HepG2 (cell line): ENCODE results near the gene CCNJL. TPM values are rescaled to one million over a fixed set of nuclear protein-coding genes. Genes with fewer than 3 reads are reported as not detected.

Experiments
- ATAC-seq: fragments of 200-7000 bp; cut with Tn5 transposase; 3 replicates; pipeline ENCODE4 v1.9.1; 2020; ENCODE audit warnings: mild to moderate bottlenecking, moderate library complexity
- BruUV-seq: library from RNA; stranded (reverse); fragments of 400-500 nt; replicated peaks from 2 replicates; lab custom pipeline; 2021; lab: Mats Ljungman, UMichigan
- CTCF ChIA-PET: fragments of 300-600 bp; formaldehyde crosslinking; extraction: SDS; loops from one replicate; lab custom pipeline; 2021; ENCODE audit warnings: low total read pairs, inconsistent platforms, low intra/inter-chr PET ratio; lab: Yijun Ruan, JAX
- POLR2A ChIA-PET: fragments of 350-600 bp; sonication (Branson Sonifier 250); formaldehyde crosslinking; loops from one replicate; lab custom pipeline; 2020; ENCODE audit warnings: antibody characterized with exemption, inconsistent platforms; lab: Yijun Ruan, JAX
- DNase-seq: peaks from one replicate; pipeline ENCODE4 v3.0.0-alpha.2; 2015; ENCODE audit warnings: low spot score
- FAIRE-seq: peaks from 3 replicates; lab custom pipeline; 2011; peaks lifted over from hg19 to GRCh38; lab: Jason Lieb, UNC
- H2AFZ ChIP-seq: one replicate; pipeline ENCODE4 v1.6.1; 2011; ENCODE audit warnings: low read length, inconsistent platforms
- H3K27ac ChIP-seq: fragments of 300-600 bp; 3 replicates; pipeline ENCODE4 v1.8.0; 2011; ENCODE audit warnings: mixed run types, mild to moderate bottlenecking, mixed read lengths, low read length, inconsistent platforms; ENCODE audit not compliant: insufficient read depth; ENCODE audit errors: extremely low read length
- H3K27me3 ChIP-seq, 2 experiments: fragments of 200-600 bp in 1 of 2; 2 replicates in 1 of 2; 3 replicates in 1 of 2; pipeline versions ENCODE4 v1.6.0 to v1.8.0; 2011; ENCODE audit warnings: low read length in 2 of 2, mild to moderate bottlenecking in 2 of 2, moderate library complexity in 2 of 2, inconsistent platforms in 1 of 2; ENCODE audit not compliant: insufficient read depth in 2 of 2, control insufficient read depth in 1 of 2
- H3K36me3 ChIP-seq, 2 experiments: fragments of 200-600 bp in 1 of 2; replicated peaks in 1 of 2; 2 replicates in 1 of 2; 3 replicates in 1 of 2; pipeline versions ENCODE4 v1.5.1 to v1.8.0; 2011; ENCODE audit warnings: low read length in 2 of 2, inconsistent platforms in 1 of 2; ENCODE audit not compliant: insufficient read depth in 2 of 2, control insufficient read depth in 1 of 2
- H3K4me1 ChIP-seq: 2 replicates; pipeline ENCODE4 v1.5.1; 2012; ENCODE audit warnings: low read length, inconsistent platforms; ENCODE audit not compliant: insufficient read depth
- H3K4me2 ChIP-seq: 2 replicates; pipeline ENCODE4 v1.6.0; 2011; ENCODE audit warnings: low read depth, low read length, inconsistent platforms
- H3K4me3 ChIP-seq, 3 experiments: fragments of 200-600 bp in 1 of 3; sonication (generic), shearing (Covaris generic) in 1 of 3; replicated peaks in 1 of 3; 2 replicates each; pipeline ENCODE4 v1.5.1; 2011 to 2016; ENCODE audit warnings: low read length in 3 of 3, inconsistent platforms in 2 of 3, low read depth in 2 of 3, mild to moderate bottlenecking in 2 of 3, control low read depth in 1 of 3, mixed read lengths in 1 of 3; ENCODE audit not compliant: insufficient read depth in 1 of 3
- H3K79me2 ChIP-seq: one replicate; pipeline ENCODE4 v1.6.1; 2011; ENCODE audit warnings: low read length, inconsistent platforms; ENCODE audit not compliant: insufficient read depth
- H3K9ac ChIP-seq: 2 replicates; pipeline ENCODE4 v1.6.0; 2011; ENCODE audit warnings: mild to moderate bottlenecking, low read depth, low read length, inconsistent platforms; ENCODE audit not compliant: insufficient read depth
- H3K9me3 ChIP-seq: 2 replicates; pipeline ENCODE4 v1.5.1; 2012; ENCODE audit warnings: mild to moderate bottlenecking, low read length
- H4K20me1 ChIP-seq: 2 replicates; pipeline ENCODE4 v1.6.0; 2011; ENCODE audit warnings: inconsistent platforms, mild to moderate bottlenecking, low read length, moderate library complexity; ENCODE audit not compliant: insufficient read depth
- GATA4 ChIP-seq: sonication (generic); IDR thresholded peaks from 2 replicates; pipeline ENCODE4 v1.6.1; 2016; ENCODE audit warnings: antibody characterized with exemption, low read depth, borderline replicate concordance
- PAX8 ChIP-seq: sonication (generic); formaldehyde crosslinking; IDR thresholded peaks from 2 replicates; pipeline ENCODE4 v1.8.0; 2022; ENCODE audit warnings: mild to moderate bottlenecking, missing genetic modification reagents, borderline replicate concordance
- PHF21A ChIP-seq: sonication (generic); formaldehyde crosslinking; IDR thresholded peaks from 2 replicates; pipeline ENCODE4 v1.5.0; 2020; ENCODE audit warnings: mild to moderate bottlenecking, missing genetic modification reagents
- SALL2 ChIP-seq: sonication (generic); formaldehyde crosslinking; IDR thresholded peaks from 2 replicates; pipeline ENCODE4 v1.8.1; 2023; ENCODE audit warnings: mild to moderate bottlenecking, missing genetic modification reagents, inconsistent platforms
- SMYD3 ChIP-seq: sonication (generic); formaldehyde crosslinking; IDR thresholded peaks from 2 replicates; pipeline ENCODE4 v1.8.1; 2023; ENCODE audit warnings: mild to moderate bottlenecking, missing genetic modification reagents
- SNRNP70 ChIP-seq: fragments of 200-400 bp; formaldehyde crosslinking; IDR thresholded peaks from 2 replicates; pipeline ENCODE4 v1.6.1; 2017; ENCODE audit warnings: mild to moderate bottlenecking, low read depth, low read length, moderate library complexity
- ZFAT ChIP-seq: sonication (generic); formaldehyde crosslinking; conservative IDR thresholded peaks from 2 replicates; pipeline ENCODE4 v1.8.1; 2023; ENCODE audit warnings: missing genetic modification reagents, inconsistent platforms
- ZKSCAN5 ChIP-seq: sonication (generic); formaldehyde crosslinking; IDR thresholded peaks from 2 replicates; pipeline ENCODE4 v1.5.1; 2020; ENCODE audit warnings: mild to moderate bottlenecking, missing genetic modification reagents
- ZNF234 ChIP-seq: sonication (generic); formaldehyde crosslinking; conservative IDR thresholded peaks from 2 replicates; pipeline ENCODE4 v1.5.1; 2020; ENCODE audit warnings: mild to moderate bottlenecking, missing genetic modification reagents
- ZNF652 ChIP-seq: IDR thresholded peaks from 2 replicates; pipeline ENCODE4 v1.6.1; 2016; ENCODE audit warnings: low read depth, borderline replicate concordance
- ZNF879 ChIP-seq: sonication (generic); formaldehyde crosslinking; IDR thresholded peaks from 2 replicates; pipeline ENCODE4 v1.8.1; 2023; ENCODE audit warnings: missing genetic modification reagents
- WGBS: methylation state at CpG from one replicate; pipeline ENCODE4 v1.1.6; 2017; ENCODE audit warnings: low lambda C conversion rate; 5-methylcytosine and 5-hydroxymethylcytosine counted together
- in situ Hi-C: cut with HindIII; loops from 2 replicates; pipeline ENCODE4 v1.10.0; 2017; ENCODE audit warnings: low pct_unique_long_range_greater_than_20kb; ENCODE audit not compliant: extremely low pct_ligation_motif_present
- intact Hi-C: fragments of 100-400 bp; cut with micrococcal nuclease; formaldehyde crosslinking; loops from one replicate; pipeline ENCODE4 v1.10.0; 2022; ENCODE audit not compliant: unreplicated experiment
- polyA plus RNA-seq, 8 experiments: library from polyadenylated mRNA; depleted of rRNA in 3 of 8; stranded (reverse) in 7 of 8; unstranded in 1 of 8; fragments of >200 nt; fragmentation: Illumina TruSeq in 4 of 8; extraction: Trizol in 4 of 8; gene quantifications; 2 replicates each; pipeline versions ENCODE4 v1.2.1 to v1.2.3, GENCODE V29; 2011 to 2016; ENCODE audit warnings: low read depth in 4 of 8, missing spikeins in 1 of 8, mixed read lengths in 1 of 8; ENCODE audit not compliant: insufficient read depth in 1 of 8
- total RNA-seq, 5 experiments: library from RNA; depleted of rRNA; stranded (reverse); fragments of >200 nt; fragmentation: Illumina TruSeq; extraction: Trizol; gene quantifications; 2 replicates each; pipeline ENCODE4 v1.2.3, GENCODE V29; 2016; ENCODE audit warnings: low read depth in 1 of 5
- TF ChIP-seq, protein P1 (sequence below): sonication (generic); formaldehyde crosslinking; IDR thresholded peaks from 2 replicates; pipeline ENCODE4 v1.5.0; 2020; ENCODE audit warnings: missing genetic modification reagents
- TF ChIP-seq, protein P2 (sequence below): sonication (generic); formaldehyde crosslinking; IDR thresholded peaks from 2 replicates; pipeline ENCODE4 v1.4.0; 2020; ENCODE audit warnings: missing genetic modification reagents
- TF ChIP-seq, protein P3 (sequence below): sonication (generic); formaldehyde crosslinking; IDR thresholded peaks from 2 replicates; pipeline ENCODE4 v1.4.0; 2020; ENCODE audit warnings: missing genetic modification reagents, mild to moderate bottlenecking, borderline replicate concordance
- TF ChIP-seq, protein P4 (sequence below): IDR thresholded peaks from 2 replicates; pipeline ENCODE4 v1.6.1; 2018; ENCODE audit warnings: missing genetic modification reagents
- TF ChIP-seq, protein P5 (sequence below): sonication (generic); formaldehyde crosslinking; IDR thresholded peaks from 2 replicates; pipeline ENCODE4 v1.5.1; 2020; ENCODE audit warnings: missing genetic modification reagents, mild to moderate bottlenecking, borderline replicate concordance
- TF ChIP-seq, protein P6 (sequence below): sonication (generic); formaldehyde crosslinking; IDR thresholded peaks from 2 replicates; pipeline ENCODE4 v1.5.0; 2020; ENCODE audit warnings: mild to moderate bottlenecking, missing genetic modification reagents

The CCNJL gene
- total and polyA plus RNA-seq, 2 of the 13 experiments (the other 11 are each of a cell fraction or from before 2014, with no cell fraction given): 1.6 to 4.4 TPM

DNA sequence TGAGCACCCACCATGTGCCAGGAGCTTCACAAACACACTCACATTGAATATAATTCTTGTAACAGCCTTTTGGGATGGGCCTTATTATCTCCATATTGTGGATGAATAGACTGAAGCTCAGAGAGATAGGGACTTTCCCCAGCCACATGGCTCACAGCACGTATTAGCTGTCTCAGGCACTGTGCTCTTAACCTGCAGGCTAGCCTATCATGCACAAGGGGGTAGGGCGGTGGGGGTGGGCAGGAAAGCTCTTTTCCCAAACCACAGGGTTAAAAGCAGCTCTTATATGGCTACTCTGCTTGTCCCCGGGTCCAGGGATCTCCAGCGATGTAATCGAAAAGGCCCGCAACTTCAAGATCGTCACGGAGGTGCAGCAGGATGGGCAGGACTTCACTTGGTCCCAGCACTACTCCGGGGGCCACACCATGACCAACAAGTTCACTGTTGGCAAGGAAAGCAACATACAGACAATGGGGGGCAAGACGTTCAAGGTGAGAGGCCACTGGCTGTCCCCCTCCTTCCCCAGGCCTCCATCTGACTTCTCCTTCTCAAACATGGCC lies 80.5 kb downstream of the CCNJL start:
- CTCF ChIA-PET: no interaction called here
- POLR2A ChIA-PET: no interaction called here
- intact Hi-C loops: no loop called here
- TF ChIP-seq ZNF652: no peak
- TF ChIP-seq, protein P1, sequence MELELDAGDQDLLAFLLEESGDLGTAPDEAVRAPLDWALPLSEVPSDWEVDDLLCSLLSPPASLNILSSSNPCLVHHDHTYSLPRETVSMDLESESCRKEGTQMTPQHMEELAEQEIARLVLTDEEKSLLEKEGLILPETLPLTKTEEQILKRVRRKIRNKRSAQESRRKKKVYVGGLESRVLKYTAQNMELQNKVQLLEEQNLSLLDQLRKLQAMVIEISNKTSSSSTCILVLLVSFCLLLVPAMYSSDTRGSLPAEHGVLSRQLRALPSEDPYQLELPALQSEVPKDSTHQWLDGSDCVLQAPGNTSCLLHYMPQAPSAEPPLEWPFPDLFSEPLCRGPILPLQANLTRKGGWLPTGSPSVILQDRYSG (CRISPR knock-in tag): no peak
- no peak for TF ChIP-seq SNRNP70
- TF ChIP-seq, protein P2, sequence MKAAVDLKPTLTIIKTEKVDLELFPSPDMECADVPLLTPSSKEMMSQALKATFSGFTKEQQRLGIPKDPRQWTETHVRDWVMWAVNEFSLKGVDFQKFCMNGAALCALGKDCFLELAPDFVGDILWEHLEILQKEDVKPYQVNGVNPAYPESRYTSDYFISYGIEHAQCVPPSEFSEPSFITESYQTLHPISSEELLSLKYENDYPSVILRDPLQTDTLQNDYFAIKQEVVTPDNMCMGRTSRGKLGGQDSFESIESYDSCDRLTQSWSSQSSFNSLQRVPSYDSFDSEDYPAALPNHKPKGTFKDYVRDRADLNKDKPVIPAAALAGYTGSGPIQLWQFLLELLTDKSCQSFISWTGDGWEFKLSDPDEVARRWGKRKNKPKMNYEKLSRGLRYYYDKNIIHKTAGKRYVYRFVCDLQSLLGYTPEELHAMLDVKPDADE (CRISPR knock-in tag): no peak
- TF ChIP-seq, protein P3, sequence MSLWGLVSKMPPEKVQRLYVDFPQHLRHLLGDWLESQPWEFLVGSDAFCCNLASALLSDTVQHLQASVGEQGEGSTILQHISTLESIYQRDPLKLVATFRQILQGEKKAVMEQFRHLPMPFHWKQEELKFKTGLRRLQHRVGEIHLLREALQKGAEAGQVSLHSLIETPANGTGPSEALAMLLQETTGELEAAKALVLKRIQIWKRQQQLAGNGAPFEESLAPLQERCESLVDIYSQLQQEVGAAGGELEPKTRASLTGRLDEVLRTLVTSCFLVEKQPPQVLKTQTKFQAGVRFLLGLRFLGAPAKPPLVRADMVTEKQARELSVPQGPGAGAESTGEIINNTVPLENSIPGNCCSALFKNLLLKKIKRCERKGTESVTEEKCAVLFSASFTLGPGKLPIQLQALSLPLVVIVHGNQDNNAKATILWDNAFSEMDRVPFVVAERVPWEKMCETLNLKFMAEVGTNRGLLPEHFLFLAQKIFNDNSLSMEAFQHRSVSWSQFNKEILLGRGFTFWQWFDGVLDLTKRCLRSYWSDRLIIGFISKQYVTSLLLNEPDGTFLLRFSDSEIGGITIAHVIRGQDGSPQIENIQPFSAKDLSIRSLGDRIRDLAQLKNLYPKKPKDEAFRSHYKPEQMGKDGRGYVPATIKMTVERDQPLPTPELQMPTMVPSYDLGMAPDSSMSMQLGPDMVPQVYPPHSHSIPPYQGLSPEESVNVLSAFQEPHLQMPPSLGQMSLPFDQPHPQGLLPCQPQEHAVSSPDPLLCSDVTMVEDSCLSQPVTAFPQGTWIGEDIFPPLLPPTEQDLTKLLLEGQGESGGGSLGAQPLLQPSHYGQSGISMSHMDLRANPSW (CRISPR knock-in tag): no peak
- no peak for TF ChIP-seq SALL2 (CRISPR knock-in tag)
- no peak for TF ChIP-seq ZKSCAN5 (CRISPR knock-in tag)
- no peak for TF ChIP-seq SMYD3
- no peak for TF ChIP-seq PAX8 (CRISPR knock-in tag)
- TF ChIP-seq ZNF234 (CRISPR knock-in tag): no peak
- TF ChIP-seq, protein P4, sequence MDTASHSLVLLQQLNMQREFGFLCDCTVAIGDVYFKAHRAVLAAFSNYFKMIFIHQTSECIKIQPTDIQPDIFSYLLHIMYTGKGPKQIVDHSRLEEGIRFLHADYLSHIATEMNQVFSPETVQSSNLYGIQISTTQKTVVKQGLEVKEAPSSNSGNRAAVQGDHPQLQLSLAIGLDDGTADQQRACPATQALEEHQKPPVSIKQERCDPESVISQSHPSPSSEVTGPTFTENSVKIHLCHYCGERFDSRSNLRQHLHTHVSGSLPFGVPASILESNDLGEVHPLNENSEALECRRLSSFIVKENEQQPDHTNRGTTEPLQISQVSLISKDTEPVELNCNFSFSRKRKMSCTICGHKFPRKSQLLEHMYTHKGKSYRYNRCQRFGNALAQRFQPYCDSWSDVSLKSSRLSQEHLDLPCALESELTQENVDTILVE (CRISPR knock-in tag): no peak
- TF ChIP-seq, protein P5, sequence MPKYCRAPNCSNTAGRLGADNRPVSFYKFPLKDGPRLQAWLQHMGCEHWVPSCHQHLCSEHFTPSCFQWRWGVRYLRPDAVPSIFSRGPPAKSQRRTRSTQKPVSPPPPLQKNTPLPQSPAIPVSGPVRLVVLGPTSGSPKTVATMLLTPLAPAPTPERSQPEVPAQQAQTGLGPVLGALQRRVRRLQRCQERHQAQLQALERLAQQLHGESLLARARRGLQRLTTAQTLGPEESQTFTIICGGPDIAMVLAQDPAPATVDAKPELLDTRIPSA (CRISPR knock-in tag): no peak
- TF ChIP-seq ZFAT (CRISPR knock-in tag): no peak
- TF ChIP-seq GATA4: no peak
- no peak for TF ChIP-seq ZNF879 (CRISPR knock-in tag)
- TF ChIP-seq PHF21A (CRISPR knock-in tag): no peak
- TF ChIP-seq, protein P6, sequence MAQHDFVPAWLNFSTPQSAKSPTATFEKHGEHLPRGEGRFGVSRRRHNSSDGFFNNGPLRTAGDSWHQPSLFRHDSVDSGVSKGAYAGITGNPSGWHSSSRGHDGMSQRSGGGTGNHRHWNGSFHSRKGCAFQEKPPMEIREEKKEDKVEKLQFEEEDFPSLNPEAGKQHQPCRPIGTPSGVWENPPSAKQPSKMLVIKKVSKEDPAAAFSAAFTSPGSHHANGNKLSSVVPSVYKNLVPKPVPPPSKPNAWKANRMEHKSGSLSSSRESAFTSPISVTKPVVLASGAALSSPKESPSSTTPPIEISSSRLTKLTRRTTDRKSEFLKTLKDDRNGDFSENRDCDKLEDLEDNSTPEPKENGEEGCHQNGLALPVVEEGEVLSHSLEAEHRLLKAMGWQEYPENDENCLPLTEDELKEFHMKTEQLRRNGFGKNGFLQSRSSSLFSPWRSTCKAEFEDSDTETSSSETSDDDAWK (CRISPR knock-in tag): no peak

More for the DNA sequence above, 80.5 kb downstream of the CCNJL start:
- Histone ChIP-seq H3K79me2 (no peaks in the 10 kb centered on the region), H3K4me2 (no peak overlapping the region), H3K27me3 (no peaks in the 10 kb centered on the region; a peak in 1 of 5 replicates), H3K4me3 (no peak overlapping the region), H3K9ac (no peak overlapping the region), H4K20me1 (no peaks in the 10 kb centered on the region), H2AFZ (no peak overlapping the region), H3K9me3 (no peaks in the 10 kb centered on the region), H3K36me3 (no peaks in the 10 kb centered on the region), H3K27ac (no peak overlapping the region), H3K4me1 (no peaks in the 10 kb centered on the region)
- in situ Hi-C loops: no loop called here
- no TSS peak for BruUV-seq
- ATAC-seq (no peak), DNase-seq (no peak), FAIRE-seq (no peak)
- WGBS: 53% methylated on average over 10 of the region's 10 CpGs
